Keratinocyte (primary cell): ENCODE measurements around the gene PCDHGA2.

Experiments used
- EZH2 ChIP-seq: IDR thresholded peaks from one replicate; pipeline ENCODE4 v1.6.1; 2012; ENCODE audit warnings: inconsistent platforms, mild to moderate bottlenecking, low read length, moderate library complexity
- TF ChIP-seq, protein P1 (sequence below), 3 experiments: IDR thresholded peaks in 1 of 3; conservative IDR thresholded peaks in 1 of 3; optimal IDR thresholded peaks in 1 of 3; 2 replicates in 2 of 3; 3 replicates in 1 of 3; pipeline versions ENCODE3 to v1.5.1; 2011; ENCODE audit warnings: low read length in 3 of 3, mild to moderate bottlenecking in 3 of 3, moderate library complexity in 2 of 3, control low read depth in 1 of 3, inconsistent platforms in 1 of 3; ENCODE audit not compliant: insufficient read depth in 2 of 3; ENCODE audit errors: extremely low read depth in 1 of 3

DNA sequence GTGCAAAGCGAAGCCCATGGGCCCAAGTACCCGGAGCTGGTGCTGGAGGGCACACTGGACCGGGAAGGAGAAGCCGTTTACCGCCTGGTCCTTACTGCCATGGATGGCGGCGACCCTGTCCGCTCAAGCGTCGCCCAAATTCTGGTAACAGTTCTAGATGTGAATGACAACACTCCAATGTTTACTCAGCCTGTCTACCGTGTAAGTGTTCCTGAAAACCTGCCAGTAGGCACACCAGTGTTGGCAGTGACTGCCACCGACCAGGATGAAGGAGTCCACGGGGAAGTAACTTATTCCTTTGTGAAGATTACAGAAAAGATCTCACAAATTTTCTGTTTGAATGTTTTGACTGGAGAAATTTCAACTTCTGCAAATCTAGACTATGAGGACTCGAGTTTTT lies 36.1 kb downstream of the PCDHGA2 start:
- no peak for TF ChIP-seq EZH2
- TF ChIP-seq, protein P1, sequence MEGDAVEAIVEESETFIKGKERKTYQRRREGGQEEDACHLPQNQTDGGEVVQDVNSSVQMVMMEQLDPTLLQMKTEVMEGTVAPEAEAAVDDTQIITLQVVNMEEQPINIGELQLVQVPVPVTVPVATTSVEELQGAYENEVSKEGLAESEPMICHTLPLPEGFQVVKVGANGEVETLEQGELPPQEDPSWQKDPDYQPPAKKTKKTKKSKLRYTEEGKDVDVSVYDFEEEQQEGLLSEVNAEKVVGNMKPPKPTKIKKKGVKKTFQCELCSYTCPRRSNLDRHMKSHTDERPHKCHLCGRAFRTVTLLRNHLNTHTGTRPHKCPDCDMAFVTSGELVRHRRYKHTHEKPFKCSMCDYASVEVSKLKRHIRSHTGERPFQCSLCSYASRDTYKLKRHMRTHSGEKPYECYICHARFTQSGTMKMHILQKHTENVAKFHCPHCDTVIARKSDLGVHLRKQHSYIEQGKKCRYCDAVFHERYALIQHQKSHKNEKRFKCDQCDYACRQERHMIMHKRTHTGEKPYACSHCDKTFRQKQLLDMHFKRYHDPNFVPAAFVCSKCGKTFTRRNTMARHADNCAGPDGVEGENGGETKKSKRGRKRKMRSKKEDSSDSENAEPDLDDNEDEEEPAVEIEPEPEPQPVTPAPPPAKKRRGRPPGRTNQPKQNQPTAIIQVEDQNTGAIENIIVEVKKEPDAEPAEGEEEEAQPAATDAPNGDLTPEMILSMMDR (optimal IDR thresholded peaks at IDR 0.05 in 1 of 3, IDR thresholded peaks at IDR 0.05 in 1 of 3, conservative IDR thresholded peaks at IDR 0.05 in 1 of 3; ENCODE audit: extremely low read depth in 1 of 3, insufficient read depth in 2 of 3, low read length in 3 of 3): no peak
